Stimulated activated CD8-positive, alpha-beta memory T cell treated with anti-CD3 and anti-CD28 coated beads, Interleukin-7, amount 100 ng/mL, for 1 hour (primary cell): Measurements from ENCODE around the gene NUPR1.
"Not testable (repeated sequence)": the region's sequence is repeated elsewhere in the genome, so short reads cannot be mapped to it uniquely, and the experiment has no call there.

Experiments used
- DNase-seq, 2 donors: peaks; one replicate each; pipeline ENCODE4 v3.0.0-alpha.2; 2020; ENCODE audit warnings: low read depth in 2 of 2

The NUPR1 gene

GRCh38 chr16:28527100-28527785, 11.5 kb downstream of the NUPR1 start:
- DNase-seq: not testable (repeated sequence)

- DNase-seq: no peak
Measured at GRCh38 chr16:28526201-28527099, 12.3 kb downstream of the NUPR1 start.

- DNase-seq: no peak
Measured at GRCh38 chr16:28524681-28525171, 14.0 kb downstream of the NUPR1 start.

- no peak for DNase-seq
Measured at GRCh38 chr16:28522792-28523191, 16.0 kb downstream of the NUPR1 start.

GRCh38 chr16:28521436-28521835, 17.3 kb downstream of the NUPR1 start:
- DNase-seq: no peak

- no peak for DNase-seq
Measured at GRCh38 chr16:28520672-28521071, 18.1 kb downstream of the NUPR1 start.

GRCh38 chr16:28514246-28514645, 24.5 kb downstream of the NUPR1 start:
- DNase-seq: no peak

- DNase-seq: no peak
Measured at GRCh38 chr16:28513484-28514181, 25.1 kb downstream of the NUPR1 start.

- no peak for DNase-seq
Measured at GRCh38 chr16:28511801-28512789, 26.7 kb downstream of the NUPR1 start.

- no peak for DNase-seq
Measured at GRCh38 chr16:28511031-28511430, 27.7 kb downstream of the NUPR1 start.

- DNase-seq: no peak
Measured at GRCh38 chr16:28505489-28506137, 33.2 kb downstream of the NUPR1 start.

- no peak for DNase-seq
Measured at GRCh38 chr16:28504707-28505404, 33.9 kb downstream of the NUPR1 start.

- DNase-seq: no peak
Measured at GRCh38 chr16:28503470-28504259, 35.1 kb downstream of the NUPR1 start.

GRCh38 chr16:28502290-28502689, 36.5 kb downstream of the NUPR1 start:
- DNase-seq: no peak

GRCh38 chr16:28501258-28502232, 37.2 kb downstream of the NUPR1 start:
- DNase-seq: no peak

- not testable (repeated sequence) for DNase-seq
Measured at GRCh38 chr16:28500476-28501180, 38.1 kb downstream of the NUPR1 start.

- no peak for DNase-seq
Measured at GRCh38 chr16:28499854-28500253, 38.9 kb downstream of the NUPR1 start.
